GM12875 (cell line): ENCODE data around the gene CEACAM4.

Experiments
- H3K4me3 ChIP-seq: one replicate; pipeline ENCODE4 v1.5.1; 2011; ENCODE audit warnings: low read depth, low read length, control low read depth
- CTCF ChIP-seq: IDR thresholded peaks from 2 replicates; pipeline ENCODE4 v1.5.1; 2011; ENCODE audit warnings: low read depth, mild to moderate bottlenecking, control low read depth, inconsistent platforms, low read length, moderate library complexity, borderline replicate concordance; ENCODE audit not compliant: insufficient read depth

The CEACAM4 gene

GRCh38 chr19:41619018-41619556 lies 7.8 kb downstream of the CEACAM4 start:
- no peak for TF ChIP-seq CTCF
- no peak overlapping the region for H3K4me3 ChIP-seq

GRCh38 chr19:41617941-41618730 lies 8.7 kb downstream of the CEACAM4 start:
- TF ChIP-seq CTCF: no peak
- H3K4me3 ChIP-seq: no peak overlapping the region

- no peak overlapping the region for H3K4me3 ChIP-seq
- no peak for TF ChIP-seq CTCF
Measured at GRCh38 chr19:41616792-41617621, 9.9 kb downstream of the CEACAM4 start.

- H3K4me3 ChIP-seq: no peak overlapping the region
- TF ChIP-seq CTCF: no peak
Measured at GRCh38 chr19:41615207-41615606, 11.7 kb downstream of the CEACAM4 start.

- TF ChIP-seq CTCF: no peak
- no peak overlapping the region for H3K4me3 ChIP-seq
Measured at GRCh38 chr19:41612483-41612882, 14.4 kb downstream of the CEACAM4 start.

- H3K4me3 ChIP-seq: no peak overlapping the region
- no peak for TF ChIP-seq CTCF
Measured at GRCh38 chr19:41610789-41611188, 16.1 kb downstream of the CEACAM4 start.
